A549 (cell line): Measurements from ENCODE around the gene C1orf35. TPM values are rescaled to one million over a fixed set of nuclear protein-coding genes. Genes with fewer than 3 reads are reported as not detected.

Experiments
- ATAC-seq, 2 experiments: fragments of 200-7000 bp in 1 of 2; fragments of >200 bp in 1 of 2; cut with Nextera tagmentation in 1 of 2; cut with Tn5 transposase in 1 of 2; 3 replicates each; pipeline versions ENCODE4 v1.8.0 to v1.9.1; 2018 to 2020; ENCODE audit warnings: mild to moderate bottlenecking in 1 of 2, moderate library complexity in 1 of 2
- CTCF ChIA-PET: fragments of 300-600 bp; sonication (Branson Sonifier 250); formaldehyde crosslinking; extraction: SDS; loops from one replicate; lab custom pipeline; 2021; ENCODE audit warnings: antibody characterized with exemption, inconsistent platforms; lab: Yijun Ruan, JAX
- POLR2A ChIA-PET: fragments of 350-600 bp; formaldehyde crosslinking; extraction: SDS; loops from one replicate; lab custom pipeline; 2021; ENCODE audit warnings: antibody characterized with exemption, inconsistent platforms; lab: Yijun Ruan, JAX
- DNase-seq, 2 experiments: peaks; one replicate each; pipeline versions ENCODE4 v3.0.0 to v3.0.0-alpha.2; 2011 to 2016; ENCODE audit warnings: low read depth in 1 of 2, low spot score in 1 of 2
- FAIRE-seq: peaks from 2 replicates; lab custom pipeline; 2011; peaks lifted over from hg19 to GRCh38; lab: Jason Lieb, UNC
- H3K27ac ChIP-seq, 2 experiments: fragments of >200 bp; sonication (Bioruptor Twin); formaldehyde crosslinking; 3 replicates each; pipeline ENCODE4 v1.5.1; 2016 to 2017
- H3K4me1 ChIP-seq: fragments of >200 bp; sonication (Bioruptor Twin); formaldehyde crosslinking; 3 replicates; pipeline ENCODE4 v1.6.1; 2016
- H3K4me2 ChIP-seq: fragments of >200 bp; sonication (Bioruptor Twin); formaldehyde crosslinking; 3 replicates; pipeline ENCODE4 v1.6.1; 2016
- H3K4me3 ChIP-seq: fragments of >200 bp; sonication (Bioruptor Twin); formaldehyde crosslinking; 3 replicates; pipeline ENCODE4 v1.5.1; 2016
- H3K9me3 ChIP-seq: fragments of >200 bp; sonication (Bioruptor Twin); formaldehyde crosslinking; 3 replicates; pipeline ENCODE4 v1.6.1; 2016
- CEBPB ChIP-seq, 2 experiments: fragments of >200 bp in 1 of 2; sonication (Bioruptor Twin) in 1 of 2; formaldehyde crosslinking in 1 of 2; IDR thresholded peaks; 2 replicates each; pipeline ENCODE4 v1.6.1; 2012 to 2016
- EHF ChIP-seq: fragments of 250-450 bp; sonication (Bioruptor Pico); IDR thresholded peaks from 2 replicates; pipeline ENCODE4 v1.5.0; 2020; ENCODE audit warnings: mild to moderate bottlenecking
- EP300 ChIP-seq, 2 experiments: fragments of >200 bp; sonication (Bioruptor Twin); formaldehyde crosslinking; IDR thresholded peaks; 2 replicates in 1 of 2; 3 replicates in 1 of 2; pipeline ENCODE4 v1.6.1; 2016 to 2017
- FOSL2 ChIP-seq, 2 experiments: fragments of 450-650 bp in 1 of 2; fragments of >200 bp in 1 of 2; sonication (Bioruptor Twin) in 1 of 2; formaldehyde crosslinking; IDR thresholded peaks; 2 replicates each; pipeline versions ENCODE4 v1.5.0 to v1.6.1; 2016 to 2020; ENCODE audit warnings: mild to moderate bottlenecking in 1 of 2, moderate library complexity in 1 of 2
- GATA3 ChIP-seq: IDR thresholded peaks from 2 replicates; pipeline ENCODE4 v1.6.1; 2012; ENCODE audit warnings: borderline replicate concordance
- HDAC2 ChIP-seq: fragments of 200-600 bp; sonication (generic); IDR thresholded peaks from 2 replicates; pipeline ENCODE4 v1.6.1; 2016
- HEYL ChIP-seq: fragments of 250-450 bp; sonication (Bioruptor Pico); IDR thresholded peaks from 2 replicates; pipeline ENCODE4 v1.8.0; 2021; ENCODE audit warnings: mild to moderate bottlenecking, moderate library complexity
- JUN ChIP-seq, 2 experiments: fragments of >200 bp; sonication (Bioruptor Twin); formaldehyde crosslinking; IDR thresholded peaks; 2 replicates in 1 of 2; 3 replicates in 1 of 2; pipeline ENCODE4 v1.6.1; 2016 to 2017
- KDM1A ChIP-seq: fragments of 200-600 bp; sonication (generic); IDR thresholded peaks from 2 replicates; pipeline ENCODE4 v1.6.1; 2016; ENCODE audit warnings: low read depth, mild to moderate bottlenecking
- KDM5A ChIP-seq: fragments of 200-600 bp; sonication (generic); IDR thresholded peaks from 2 replicates; pipeline ENCODE4 v1.6.1; 2016; ENCODE audit warnings: antibody characterized with exemption, mild to moderate bottlenecking
- MAFK ChIP-seq: fragments of 450-650 bp; IDR thresholded peaks from 2 replicates; pipeline ENCODE4 v1.6.1; 2014; ENCODE audit not compliant: partially characterized antibody
- NFE2L2 ChIP-seq: fragments of 150-350 bp; conservative IDR thresholded peaks from 2 replicates; pipeline ENCODE4 v1.6.1; 2014; ENCODE audit warnings: low read length
- NR3C1 ChIP-seq: fragments of >200 bp; sonication (Bioruptor Twin); formaldehyde crosslinking; IDR thresholded peaks from 3 replicates; pipeline ENCODE4 v1.6.1; 2017
- RCOR1 ChIP-seq: fragments of 150-350 bp; IDR thresholded peaks from 2 replicates; pipeline ENCODE4 v1.6.1; 2014; ENCODE audit warnings: antibody characterized with exemption, low read length, low read depth
- RFX5 ChIP-seq: fragments of 450-650 bp; IDR thresholded peaks from 2 replicates; pipeline ENCODE4 v1.7.1; 2014; ENCODE audit warnings: antibody characterized with exemption, mild to moderate bottlenecking, moderate library complexity
- TP53 ChIP-seq: fragments of 250-450 bp; sonication (Bioruptor Pico); IDR thresholded peaks from 2 replicates; pipeline ENCODE4 v1.5.0; 2021; ENCODE audit warnings: mild to moderate bottlenecking, moderate library complexity
- ZC3H11A ChIP-seq: fragments of 450-650 bp; IDR thresholded peaks from 2 replicates; pipeline ENCODE4 v1.6.1; 2014; ENCODE audit warnings: antibody characterized with exemption, mild to moderate bottlenecking
- ZFP36 ChIP-seq: fragments of 450-650 bp; IDR thresholded peaks from 2 replicates; pipeline ENCODE4 v1.6.1; 2014; ENCODE audit warnings: borderline replicate concordance; ENCODE audit not compliant: partially characterized antibody
- WGBS: methylation state at CpG from one replicate; pipeline ENCODE4 v1.1.6; 2017; ENCODE audit errors: missing lambda C conversion rate; 5-methylcytosine and 5-hydroxymethylcytosine counted together
- polyA plus RNA-seq, 4 experiments: library from polyadenylated mRNA; depleted of rRNA in 3 of 4; stranded (reverse); fragments of >200 nt; fragmentation: RNase III in 1 of 4; extraction: RNeasy Plus Mini Kit Qiagen cat#74134 plus additional on column Dnase treatment in 1 of 4; gene quantifications; 2 replicates in 3 of 4; 3 replicates in 1 of 4; pipeline ENCODE4 v1.2.3, GENCODE V29; 2011 to 2017
- TF ChIP-seq, protein P1 (sequence below): IDR thresholded peaks from 2 replicates; pipeline ENCODE4 v1.6.1; 2012
- TF ChIP-seq, protein P2 (sequence below): fragments of 250-450 bp; sonication (Bioruptor Pico); IDR thresholded peaks from 2 replicates; pipeline ENCODE4 v1.5.0; 2020; ENCODE audit warnings: low read depth, mild to moderate bottlenecking, moderate library complexity
- TF ChIP-seq, protein P3 (sequence below): fragments of >200 bp; sonication (Bioruptor Twin); formaldehyde crosslinking; IDR thresholded peaks from 3 replicates; pipeline ENCODE4 v1.5.1; 2016

The C1orf35 gene
- polyA plus RNA-seq, 2 of the 4 experiments (the other 2 are of a cell fraction): 9.8 to 28.9 TPM

DNA sequence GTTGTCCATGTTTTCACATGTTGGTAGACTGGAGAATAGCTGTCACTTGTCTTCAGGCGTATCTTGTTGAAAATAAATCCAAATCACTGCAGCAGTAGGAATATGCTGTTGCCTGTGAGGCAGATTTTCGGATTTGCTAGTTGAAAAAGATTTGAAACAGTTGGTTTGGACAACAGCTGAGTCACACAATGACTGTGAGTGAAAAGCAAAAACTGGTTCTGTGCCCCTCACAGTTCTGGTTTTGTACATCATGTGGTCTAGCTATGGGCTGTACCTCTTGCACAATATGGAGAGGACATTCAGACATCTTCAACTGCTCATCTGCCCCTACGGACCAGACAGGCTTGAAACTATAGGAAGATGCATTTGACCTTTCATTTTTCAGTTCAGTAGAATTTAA lies 18.8 kb downstream of the C1orf35 start:
- H3K27ac ChIP-seq: peak overlapping the region; percentile 93 to 97; a peak in 5 of 6 replicates
- peak overlapping the region; percentile 94 for H3K4me3 ChIP-seq
- no peak for TF ChIP-seq ZC3H11A
- no peak for TF ChIP-seq EP300 (IDR thresholded peaks at IDR 0.05)
- TF ChIP-seq NR3C1: no peak
- TF ChIP-seq EHF (CRISPR knock-in tag): no peak
- TF ChIP-seq CEBPB (IDR thresholded peaks at IDR 0.05): peak in 1 of 2 experiments; percentile 53; a peak in 1 of 4 replicates
- no peak for TF ChIP-seq FOSL2 (IDR thresholded peaks at IDR 0.05)
- no peak for TF ChIP-seq FOSL2 (CRISPR knock-in tag; IDR thresholded peaks at IDR 0.05)
- FAIRE-seq: no peak
- ChIA-PET POLR2A (interaction anchor here (0.8 kb wide), 1 partner anchor 85 kb away, joined by 3 read pairs; no protein-coding TSS in a partner anchor), CTCF (interaction anchor here (1.0 to 2.5 kb wide), 8 partner anchors 9 to 85 kb away, joined by 3 to 6 read pairs (median 4); no protein-coding TSS in a partner anchor)
- H3K4me1 ChIP-seq: peaks cover 57% of the 10 kb centered on the region
- no peaks in the 10 kb centered on the region for H3K9me3 ChIP-seq
- H3K4me2 ChIP-seq: peak overlapping the region; percentile 97
- DNase-seq: no peak
- WGBS: 21% methylated on average over 3 of the region's 3 CpGs
- ATAC-seq: no peak

DNA sequence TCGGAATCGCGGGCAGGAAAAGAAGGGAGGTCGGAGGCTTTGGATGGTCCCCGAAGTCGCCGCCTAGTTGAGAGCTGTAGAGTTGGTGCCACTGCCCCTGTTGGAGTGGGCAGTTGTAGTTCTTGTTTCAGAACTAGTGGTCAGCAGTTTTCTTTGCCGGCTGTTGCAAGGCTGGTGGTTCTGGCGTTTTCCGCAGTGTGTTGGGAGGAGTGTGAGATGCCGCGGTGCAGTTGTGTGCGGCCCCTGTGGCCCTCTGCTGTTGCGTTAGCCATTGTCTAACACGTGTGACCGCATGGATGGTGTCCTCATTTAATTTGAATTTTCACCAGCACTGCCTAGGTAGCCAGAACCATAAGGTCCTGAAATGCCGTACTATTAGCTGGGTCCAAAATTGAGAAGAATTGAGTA lies 19.2 kb downstream of the C1orf35 start:
- POLR2A ChIA-PET: interaction anchor here (0.8 kb wide), 1 partner anchor 85 kb away, joined by 3 read pairs; no protein-coding TSS in a partner anchor
- Histone ChIP-seq H3K4me3 (peak overlapping the region; percentile 94), H3K27ac (peak overlapping the region; percentile 93 to 97), H3K4me1 (peaks cover 53% of the 10 kb centered on the region), H3K9me3 (no peaks in the 10 kb centered on the region), H3K4me2 (peak overlapping the region; percentile 97)
- FAIRE-seq: no peak
- DNase-seq: no peak
- CTCF ChIA-PET: interaction anchor here (1.0 to 2.5 kb wide), 6 partner anchors 9 to 85 kb away, joined by 3 to 6 read pairs (median 4); no protein-coding TSS in a partner anchor
- TF ChIP-seq KDM5A (no peak), NR3C1 (no peak), JUN (IDR thresholded peaks at IDR 0.05) (no peak), MAFK (peak; percentile 38), NFE2L2 (no peak), RFX5 (no peak), EHF (CRISPR knock-in tag) (no peak), HEYL (no peak), ZC3H11A (no peak)
- TF ChIP-seq, protein P1, sequence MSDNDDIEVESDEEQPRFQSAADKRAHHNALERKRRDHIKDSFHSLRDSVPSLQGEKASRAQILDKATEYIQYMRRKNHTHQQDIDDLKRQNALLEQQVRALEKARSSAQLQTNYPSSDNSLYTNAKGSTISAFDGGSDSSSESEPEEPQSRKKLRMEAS: peak; percentile 29; the same call in 1 of the 2 replicates
- TF ChIP-seq, protein P2, sequence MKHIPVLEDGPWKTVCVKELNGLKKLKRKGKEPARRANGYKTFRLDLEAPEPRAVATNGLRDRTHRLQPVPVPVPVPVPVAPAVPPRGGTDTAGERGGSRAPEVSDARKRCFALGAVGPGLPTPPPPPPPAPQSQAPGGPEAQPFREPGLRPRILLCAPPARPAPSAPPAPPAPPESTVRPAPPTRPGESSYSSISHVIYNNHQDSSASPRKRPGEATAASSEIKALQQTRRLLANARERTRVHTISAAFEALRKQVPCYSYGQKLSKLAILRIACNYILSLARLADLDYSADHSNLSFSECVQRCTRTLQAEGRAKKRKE (CRISPR knock-in tag): no peak
- WGBS: 5% methylated on average over 17 of the region's 17 CpGs
- peak; percentile 4 to 11; a peak in 3 of 6 replicates for ATAC-seq

DNA sequence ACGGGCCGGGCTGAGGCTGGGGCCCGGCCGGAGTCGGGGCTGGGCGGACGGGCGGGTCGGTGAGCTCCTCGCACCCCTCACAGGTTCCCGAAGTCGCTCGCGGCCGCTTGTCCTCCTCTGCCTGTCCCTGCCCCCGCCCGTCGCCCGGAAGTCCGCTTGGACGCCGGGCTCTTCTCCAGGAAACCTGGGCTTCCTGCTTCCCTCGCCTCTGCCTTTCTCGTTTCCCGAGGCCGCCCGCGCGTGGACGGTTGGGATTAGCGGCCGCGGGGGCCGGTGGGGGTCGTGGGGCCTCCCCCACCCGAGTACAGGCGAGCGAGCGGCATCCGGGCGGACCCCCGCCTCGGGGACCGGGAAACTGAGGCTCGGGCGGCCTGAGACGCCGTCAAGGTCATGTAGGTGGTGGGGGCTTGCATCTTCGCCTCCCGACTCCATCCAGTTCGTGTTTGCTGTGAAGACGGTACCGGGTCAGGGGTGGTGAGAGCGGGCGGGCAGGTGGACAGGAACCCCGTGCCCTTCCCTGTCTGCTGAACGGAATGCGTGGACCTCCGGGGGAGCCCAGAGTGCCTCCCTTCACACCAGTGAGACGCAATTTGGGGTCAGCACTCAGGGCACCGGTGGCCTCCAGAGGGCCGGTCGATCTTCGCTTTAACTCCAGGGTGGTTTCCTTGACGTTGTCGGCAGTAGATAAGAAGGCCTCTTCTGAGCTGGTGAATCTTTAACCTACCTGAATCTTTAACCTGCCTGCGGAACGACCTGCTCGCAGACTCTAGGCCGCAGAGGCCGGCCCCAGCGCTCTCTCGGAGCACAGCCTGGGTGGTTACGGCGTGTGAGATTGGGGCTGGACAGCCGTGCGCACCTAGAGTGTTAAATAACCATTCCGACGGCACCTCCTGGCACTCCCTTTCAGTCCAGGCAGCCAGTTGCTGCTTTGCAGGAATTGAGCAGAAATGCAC lies 19.9 kb downstream of the C1orf35 start:
- CTCF ChIA-PET: interaction anchor here (1.0 to 2.5 kb wide), 9 partner anchors 10 to 135 kb away, joined by 3 to 6 read pairs (median 3); no protein-coding TSS in a partner anchor
- ATAC-seq (peak; percentile 26 to 49; a peak in 5 of 6 replicates), FAIRE-seq (no peak)

More for the DNA sequence above, 19.9 kb downstream of the C1orf35 start:
- WGBS: 2% methylated on average over 37 of the region's 79 CpGs
- Histone ChIP-seq H3K9me3 (no peaks in the 10 kb centered on the region), H3K4me2 (peak overlapping the region; percentile 97), H3K4me3 (peak overlapping the region; percentile 94), H3K27ac (peak overlapping the region; percentile 93 to 97), H3K4me1 (peaks cover 46% of the 10 kb centered on the region)
- no peak for TF ChIP-seq HEYL
- TF ChIP-seq KDM1A: no peak
- no peak for TF ChIP-seq HDAC2
- TF ChIP-seq RCOR1: no peak
- TF ChIP-seq ZFP36: no peak
- TF ChIP-seq, protein P3, sequence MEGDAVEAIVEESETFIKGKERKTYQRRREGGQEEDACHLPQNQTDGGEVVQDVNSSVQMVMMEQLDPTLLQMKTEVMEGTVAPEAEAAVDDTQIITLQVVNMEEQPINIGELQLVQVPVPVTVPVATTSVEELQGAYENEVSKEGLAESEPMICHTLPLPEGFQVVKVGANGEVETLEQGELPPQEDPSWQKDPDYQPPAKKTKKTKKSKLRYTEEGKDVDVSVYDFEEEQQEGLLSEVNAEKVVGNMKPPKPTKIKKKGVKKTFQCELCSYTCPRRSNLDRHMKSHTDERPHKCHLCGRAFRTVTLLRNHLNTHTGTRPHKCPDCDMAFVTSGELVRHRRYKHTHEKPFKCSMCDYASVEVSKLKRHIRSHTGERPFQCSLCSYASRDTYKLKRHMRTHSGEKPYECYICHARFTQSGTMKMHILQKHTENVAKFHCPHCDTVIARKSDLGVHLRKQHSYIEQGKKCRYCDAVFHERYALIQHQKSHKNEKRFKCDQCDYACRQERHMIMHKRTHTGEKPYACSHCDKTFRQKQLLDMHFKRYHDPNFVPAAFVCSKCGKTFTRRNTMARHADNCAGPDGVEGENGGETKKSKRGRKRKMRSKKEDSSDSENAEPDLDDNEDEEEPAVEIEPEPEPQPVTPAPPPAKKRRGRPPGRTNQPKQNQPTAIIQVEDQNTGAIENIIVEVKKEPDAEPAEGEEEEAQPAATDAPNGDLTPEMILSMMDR: no peak
- no peak for TF ChIP-seq FOSL2 (IDR thresholded peaks at IDR 0.05)
- TF ChIP-seq FOSL2 (CRISPR knock-in tag; IDR thresholded peaks at IDR 0.05): no peak
- no peak for TF ChIP-seq NFE2L2
- no peak for TF ChIP-seq CEBPB (IDR thresholded peaks at IDR 0.05)
- TF ChIP-seq GATA3: no peak
- no peak for TF ChIP-seq TP53 (CRISPR knock-in tag)
- no peak for DNase-seq
- POLR2A ChIA-PET: interaction anchor here (0.8 to 1.6 kb wide), 7 partner anchors 8 to 84 kb away, joined by 3 to 9 read pairs (median 4); partner anchors contain the start of gene IBA57
